ENCODE measurements around the gene MRPL39. TPM values are rescaled to one million over a fixed set of nuclear protein-coding genes. Genes with fewer than 3 reads are reported as not detected.

Gene MRPL39
- polyA plus RNA-seq, 1 experiment, result 37.0 TPM

DNA sequence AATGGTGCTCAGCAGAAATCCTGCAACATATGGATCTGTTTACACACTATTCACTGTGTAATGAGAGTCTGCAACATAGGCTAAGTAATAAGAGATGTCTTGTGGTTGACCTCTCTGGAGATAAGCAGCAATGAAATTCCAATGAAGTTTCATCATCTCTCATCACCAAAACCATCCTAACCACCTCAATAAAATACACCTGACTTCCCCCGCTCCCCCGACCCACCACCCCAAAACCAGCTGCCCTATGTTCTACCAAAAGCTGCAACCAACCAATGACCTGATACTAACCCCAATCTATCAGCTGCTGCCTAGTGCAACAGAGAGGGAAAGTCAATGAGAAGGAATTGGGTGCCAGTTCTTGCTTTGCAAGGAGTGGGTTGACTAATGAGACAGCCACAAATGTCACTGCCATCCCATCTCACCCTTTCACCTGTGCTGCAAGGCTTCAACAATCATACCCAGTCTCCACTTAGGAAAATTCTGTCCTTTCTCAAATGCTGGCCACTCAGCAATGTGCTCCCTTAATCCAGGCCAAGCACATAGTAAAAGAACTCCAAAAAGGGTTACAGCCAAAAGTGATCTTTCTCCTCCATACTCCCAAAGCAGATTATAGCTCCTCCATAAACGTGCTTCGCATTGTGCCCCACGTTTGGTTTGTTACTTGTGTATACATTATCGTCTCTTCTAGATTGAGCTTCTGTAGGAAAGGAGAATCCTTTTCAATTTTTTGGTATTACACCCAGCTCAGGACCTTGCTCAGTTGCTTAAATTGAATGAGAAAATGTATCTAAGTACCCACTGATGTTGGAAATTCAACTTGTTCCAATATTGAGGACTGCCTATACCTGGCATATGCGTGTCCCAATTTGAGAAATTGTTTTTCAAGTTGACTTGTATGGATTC is 29.0 kb downstream of the MRPL39 start:
- CTCF ChIA-PET, result interaction anchor here (1.5 kb wide), 1 partner anchor 30 kb away, joined by 5 read pairs; no protein-coding TSS in a partner anchor
- Histone ChIP-seq H3K9me3 (ENCODE audit: control insufficient read depth, insufficient read depth, low read length) (no peaks in the 10 kb centered on the region), H3K4me3 (ENCODE audit: low read depth, low read length) (no peak overlapping the region), H3K27ac (ENCODE audit: low read depth, low read length) (no peak overlapping the region), H3K27me3 (ENCODE audit: control insufficient read depth, insufficient read depth, low read length) (no peaks in the 10 kb centered on the region)
- POLR2A ChIA-PET, result no interaction called here
- TF ChIP-seq, protein P1, sequence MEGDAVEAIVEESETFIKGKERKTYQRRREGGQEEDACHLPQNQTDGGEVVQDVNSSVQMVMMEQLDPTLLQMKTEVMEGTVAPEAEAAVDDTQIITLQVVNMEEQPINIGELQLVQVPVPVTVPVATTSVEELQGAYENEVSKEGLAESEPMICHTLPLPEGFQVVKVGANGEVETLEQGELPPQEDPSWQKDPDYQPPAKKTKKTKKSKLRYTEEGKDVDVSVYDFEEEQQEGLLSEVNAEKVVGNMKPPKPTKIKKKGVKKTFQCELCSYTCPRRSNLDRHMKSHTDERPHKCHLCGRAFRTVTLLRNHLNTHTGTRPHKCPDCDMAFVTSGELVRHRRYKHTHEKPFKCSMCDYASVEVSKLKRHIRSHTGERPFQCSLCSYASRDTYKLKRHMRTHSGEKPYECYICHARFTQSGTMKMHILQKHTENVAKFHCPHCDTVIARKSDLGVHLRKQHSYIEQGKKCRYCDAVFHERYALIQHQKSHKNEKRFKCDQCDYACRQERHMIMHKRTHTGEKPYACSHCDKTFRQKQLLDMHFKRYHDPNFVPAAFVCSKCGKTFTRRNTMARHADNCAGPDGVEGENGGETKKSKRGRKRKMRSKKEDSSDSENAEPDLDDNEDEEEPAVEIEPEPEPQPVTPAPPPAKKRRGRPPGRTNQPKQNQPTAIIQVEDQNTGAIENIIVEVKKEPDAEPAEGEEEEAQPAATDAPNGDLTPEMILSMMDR (IDR thresholded peaks at IDR 0.05; ENCODE audit: low read depth, low read length), result no peak
- peak; percentile 30 for DNase-seq (ENCODE audit: low read depth, low spot score)

DNA sequence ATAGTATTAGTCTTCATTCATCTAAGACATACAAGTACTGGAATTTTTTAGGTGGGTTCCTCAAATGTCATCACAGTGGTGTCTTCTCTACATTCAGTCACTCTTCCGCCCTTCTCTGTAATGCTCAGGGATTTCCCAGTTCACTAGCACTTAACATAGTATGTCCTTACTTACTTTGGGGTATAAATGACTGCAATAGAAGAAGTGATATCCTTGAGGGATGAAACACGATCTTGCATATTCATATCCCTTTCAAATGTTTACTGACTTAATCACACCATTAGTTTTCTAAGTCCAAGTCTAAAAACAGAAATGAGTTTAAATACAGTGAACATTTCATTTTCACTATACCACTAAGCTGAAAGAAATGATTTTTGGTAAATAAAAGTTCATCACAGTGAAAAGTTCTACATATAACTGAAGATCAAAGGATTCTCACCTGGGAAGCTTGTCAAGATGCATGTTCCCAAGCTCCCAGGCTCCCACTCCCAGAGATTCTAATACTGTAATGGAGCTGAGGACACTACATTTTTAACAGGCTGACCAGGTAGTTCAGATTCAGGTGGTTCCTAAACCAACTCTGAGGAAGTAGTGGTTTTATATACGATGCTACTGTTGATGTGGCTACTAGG is 29.7 kb downstream of the MRPL39 start:
- ChIA-PET CTCF (interaction anchor here (1.5 kb wide), 1 partner anchor 31 kb away, joined by 5 read pairs; no protein-coding TSS in a partner anchor), POLR2A (no interaction called here)
- H3K27me3 ChIP-seq (ENCODE audit: control insufficient read depth, insufficient read depth, low read length), result no peaks in the 10 kb centered on the region
- H3K9me3 ChIP-seq (ENCODE audit: control insufficient read depth, insufficient read depth, low read length), result no peaks in the 10 kb centered on the region
- H3K4me3 ChIP-seq (ENCODE audit: low read depth, low read length), result no peak overlapping the region
- TF ChIP-seq, protein P1 (IDR thresholded peaks at IDR 0.05; ENCODE audit: low read depth, low read length), result no peak
- no peak overlapping the region for H3K27ac ChIP-seq (ENCODE audit: low read depth, low read length)
- DNase-seq (ENCODE audit: low read depth, low spot score), result no peak

DNA sequence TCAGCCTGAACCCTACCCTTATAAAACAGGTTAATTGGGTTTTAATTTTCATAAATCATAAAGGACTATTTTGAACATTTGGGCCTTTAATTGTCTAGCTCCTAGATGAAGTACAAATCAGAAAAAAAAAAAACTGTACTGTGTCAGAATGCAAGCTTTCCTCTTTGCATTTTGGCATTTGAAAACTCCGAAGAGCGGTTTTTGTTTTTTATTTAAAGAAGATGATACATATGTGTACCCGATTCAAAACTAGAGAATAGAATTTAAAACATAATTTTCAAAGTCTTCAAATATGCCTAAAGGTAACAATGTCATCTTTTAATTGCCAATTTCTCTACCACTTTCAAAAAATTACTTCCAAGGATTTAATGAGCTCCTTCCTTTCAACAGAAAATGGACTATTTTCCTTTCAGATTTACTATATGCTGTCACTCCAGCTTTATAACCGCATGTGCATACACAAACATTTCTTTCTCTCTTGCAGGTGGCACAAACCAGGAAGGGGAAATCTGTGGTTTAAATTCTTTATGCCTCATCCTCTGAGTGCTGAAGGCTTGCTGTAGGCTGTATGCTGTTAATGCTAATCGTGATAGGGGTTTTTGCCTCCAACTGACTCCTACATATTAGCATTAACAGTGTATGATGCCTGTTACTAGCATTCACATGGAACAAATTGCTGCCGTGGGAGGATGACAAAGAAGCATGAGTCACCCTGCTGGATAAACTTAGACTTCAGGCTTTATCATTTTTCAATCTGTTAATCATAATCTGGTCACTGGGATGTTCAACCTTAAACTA is 33.7 kb downstream of the MRPL39 start:
- Histone ChIP-seq H3K4me3 (ENCODE audit: low read depth, low read length) (no peak overlapping the region), H3K9me3 (ENCODE audit: control insufficient read depth, insufficient read depth, low read length) (no peaks in the 10 kb centered on the region), H3K27me3 (ENCODE audit: control insufficient read depth, insufficient read depth, low read length) (no peaks in the 10 kb centered on the region), H3K27ac (ENCODE audit: low read depth, low read length) (no peak overlapping the region)
- peak; percentile 83 for DNase-seq (ENCODE audit: low read depth, low spot score)
- TF ChIP-seq, protein P1 (IDR thresholded peaks at IDR 0.05; ENCODE audit: low read depth, low read length), result no peak
- ChIA-PET CTCF (interaction anchor here (5.4 kb wide), 1 partner anchor 35 kb away, joined by 24 read pairs; no protein-coding TSS in a partner anchor), POLR2A (no interaction called here)

DNA sequence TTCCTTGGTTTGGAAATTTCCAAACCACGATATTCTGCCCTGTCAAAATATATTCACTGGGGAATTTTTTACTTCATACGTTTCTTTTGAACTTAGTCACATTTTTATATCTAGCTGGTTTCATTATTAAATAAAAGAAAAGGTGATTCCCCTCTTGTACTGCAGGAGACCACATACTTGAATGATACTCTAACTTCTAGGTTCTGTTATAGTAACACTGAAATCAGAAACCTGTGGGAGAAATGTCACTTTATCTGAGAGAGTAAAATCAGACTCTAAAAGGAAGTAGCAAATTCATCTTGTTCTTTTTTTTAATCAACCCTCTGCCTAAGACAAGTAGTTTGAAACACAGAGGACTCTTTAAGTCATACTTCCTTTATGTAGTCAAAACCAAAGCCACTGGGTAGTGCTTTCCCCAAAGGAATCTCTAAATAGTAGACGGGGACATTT is 34.4 kb downstream of the MRPL39 start:
- Histone ChIP-seq H3K27ac (ENCODE audit: low read depth, low read length) (no peak overlapping the region), H3K4me3 (ENCODE audit: low read depth, low read length) (no peak overlapping the region), H3K27me3 (ENCODE audit: control insufficient read depth, insufficient read depth, low read length) (no peaks in the 10 kb centered on the region), H3K9me3 (ENCODE audit: control insufficient read depth, insufficient read depth, low read length) (no peaks in the 10 kb centered on the region)
- ChIA-PET CTCF (interaction anchor here (5.4 kb wide), 1 partner anchor 35 kb away, joined by 24 read pairs; no protein-coding TSS in a partner anchor), POLR2A (no interaction called here)
- TF ChIP-seq, protein P1 (IDR thresholded peaks at IDR 0.05; ENCODE audit: low read depth, low read length), result no peak
- no peak for DNase-seq (ENCODE audit: low read depth, low spot score)

Measured in AG04450 (cell line).